ENCODE measurements around the gene PTRH1.

Gene PTRH1

GRCh38 chr9:127720031-127720864 lies 4.8 kb upstream of the PTRH1 start:
- no peak for DNase-seq (ENCODE audit: low read depth)

- DNase-seq (ENCODE audit: low read depth): no peak
These were observed 2.3 kb upstream of the PTRH1 start for GRCh38 chr9:127717766-127718165.

- no peak for DNase-seq (ENCODE audit: low read depth)
These were observed 949 bp upstream of the PTRH1 start for GRCh38 chr9:127716412-127716811.

GRCh38 chr9:127714951-127715469 lies 453 bp downstream of the PTRH1 start:
- DNase-seq (ENCODE audit: low read depth): no peak

GRCh38 chr9:127714020-127714750 lies 1.3 kb downstream of the PTRH1 start:
- DNase-seq (ENCODE audit: low read depth): no peak

GRCh38 chr9:127712867-127713266 lies 2.6 kb downstream of the PTRH1 start:
- no peak for DNase-seq (ENCODE audit: low read depth)

GRCh38 chr9:127712371-127712770 lies 3.1 kb downstream of the PTRH1 start:
- DNase-seq (ENCODE audit: low read depth): no peak

GRCh38 chr9:127711831-127712274 lies 3.6 kb downstream of the PTRH1 start:
- DNase-seq (ENCODE audit: low read depth): no peak

GRCh38 chr9:127711226-127711701 lies 4.2 kb downstream of the PTRH1 start:
- no peak for DNase-seq (ENCODE audit: low read depth)

- DNase-seq (ENCODE audit: low read depth): no peak
These were observed 5.2 kb downstream of the PTRH1 start for GRCh38 chr9:127710204-127710783.

- no peak for DNase-seq (ENCODE audit: low read depth)
These were observed 6.4 kb downstream of the PTRH1 start for GRCh38 chr9:127708952-127709587.

GRCh38 chr9:127707766-127708165 lies 7.7 kb downstream of the PTRH1 start:
- DNase-seq (ENCODE audit: low read depth): no peak

GRCh38 chr9:127706836-127707241 lies 8.6 kb downstream of the PTRH1 start, which contains the start of gene CFAP157:
Gene CFAP157, plus strand, starts transcription at chr9:127706988. Its CDS starts 44 bp downstream, at chr9:127707032.
- no peak for DNase-seq (ENCODE audit: low read depth)

- no peak for DNase-seq (ENCODE audit: low read depth)
These were observed 9.7 kb downstream of the PTRH1 start for GRCh38 chr9:127705577-127706379.

GRCh38 chr9:127703289-127703946 lies 12.0 kb downstream of the PTRH1 start:
- DNase-seq (ENCODE audit: low read depth): no peak

- DNase-seq (ENCODE audit: low read depth): no peak
These were observed 14.7 kb downstream of the PTRH1 start for GRCh38 chr9:127700594-127701255.

- DNase-seq (ENCODE audit: low read depth): no peak
These were observed 15.3 kb downstream of the PTRH1 start for GRCh38 chr9:127700140-127700539.

GRCh38 chr9:127698985-127699670 lies 16.3 kb downstream of the PTRH1 start:
- DNase-seq (ENCODE audit: low read depth): peak; percentile 78

GRCh38 chr9:127698386-127698785 lies 17.1 kb downstream of the PTRH1 start:
- DNase-seq (ENCODE audit: low read depth): no peak

Measured in stimulated activated CD8-positive, alpha-beta memory T cell treated with anti-CD3 and anti-CD28 coated beads, Interleukin-15, amount 100 ng/mL, for 1 hour (primary cell).